Measurements from ENCODE around the gene COL23A1.

Gene COL23A1

GRCh38 chr5:178529080-178529479, 61.1 kb downstream of the COL23A1 start:
- DNase-seq: no peak

GRCh38 chr5:178527458-178528307, 62.5 kb downstream of the COL23A1 start:
- DNase-seq: no peak

- no peak for DNase-seq
These were observed 63.3 kb downstream of the COL23A1 start for GRCh38 chr5:178526773-178527457.

- no peak for DNase-seq
These were observed 64.1 kb downstream of the COL23A1 start for GRCh38 chr5:178525906-178526732.

GRCh38 chr5:178524093-178524882, 65.9 kb downstream of the COL23A1 start:
- no peak for DNase-seq

- no peak for DNase-seq
These were observed 67.8 kb downstream of the COL23A1 start for GRCh38 chr5:178522361-178522760.

GRCh38 chr5:178520851-178521250, 69.3 kb downstream of the COL23A1 start:
- DNase-seq: no peak

GRCh38 chr5:178519804-178520203, 70.4 kb downstream of the COL23A1 start:
- DNase-seq: no peak

- no peak for DNase-seq
These were observed 71.0 kb downstream of the COL23A1 start for GRCh38 chr5:178519155-178519554.

- DNase-seq: no peak
These were observed 73.5 kb downstream of the COL23A1 start for GRCh38 chr5:178516504-178517235.

GRCh38 chr5:178515776-178516503, 74.3 kb downstream of the COL23A1 start:
- DNase-seq: no peak

- no peak for DNase-seq
These were observed 75.3 kb downstream of the COL23A1 start for GRCh38 chr5:178514851-178515418.

- no peak for DNase-seq
These were observed 79.0 kb downstream of the COL23A1 start for GRCh38 chr5:178511172-178511571.

GRCh38 chr5:178509491-178510057, 80.6 kb downstream of the COL23A1 start:
- no peak for DNase-seq

- no peak for DNase-seq
These were observed 82.9 kb downstream of the COL23A1 start for GRCh38 chr5:178507151-178507932.

GRCh38 chr5:178505639-178506407, 84.4 kb downstream of the COL23A1 start:
- no peak for DNase-seq

GRCh38 chr5:178504340-178504960, 85.7 kb downstream of the COL23A1 start:
- DNase-seq: no peak

- DNase-seq: no peak
These were observed 87.6 kb downstream of the COL23A1 start for GRCh38 chr5:178502401-178503100.
